Stimulated activated CD8-positive, alpha-beta memory T cell treated with anti-CD3 and anti-CD28 coated beads, Interleukin-15, amount 100 ng/mL, for 24 hours (primary cell): ENCODE data around the gene CLEC4G.

ENCODE experiments used
- DNase-seq: peaks from one replicate; pipeline ENCODE4 v3.0.0-alpha.2; 2020; ENCODE audit warnings: low read depth

Gene CLEC4G

DNA sequence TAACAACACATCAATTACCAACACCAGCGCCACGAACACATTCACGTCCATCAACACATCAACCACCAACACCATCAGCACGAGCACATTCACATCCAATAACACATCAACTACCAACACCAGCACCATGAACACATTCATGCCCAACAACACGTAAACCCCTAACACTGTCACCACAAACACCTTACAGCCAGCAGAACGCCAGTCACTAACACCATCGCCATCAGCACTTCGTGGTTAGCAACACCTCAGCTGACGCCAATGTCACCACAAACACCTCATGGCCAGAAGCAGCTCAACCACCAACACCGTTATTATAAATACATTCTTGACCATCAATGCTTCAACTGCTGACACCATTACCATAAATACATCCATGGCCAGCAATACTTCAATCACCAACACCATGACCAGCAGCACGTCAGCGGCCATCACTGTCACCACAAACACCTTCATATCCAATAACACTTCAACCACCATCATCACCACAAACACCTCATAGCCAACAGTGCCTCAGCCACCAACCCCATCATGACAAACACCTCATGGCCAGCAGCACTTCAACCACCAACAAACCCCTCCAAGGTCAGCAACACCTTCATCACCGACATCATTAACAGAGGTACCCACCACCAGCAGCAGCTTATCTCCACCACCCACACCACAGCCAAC is 39.4 kb downstream of the CLEC4G start:
- no peak for DNase-seq

GRCh38 chr19:7691497-7691896 is 40.4 kb downstream of the CLEC4G start:
- no peak for DNase-seq

GRCh38 chr19:7690779-7691258 is 41.1 kb downstream of the CLEC4G start:
- DNase-seq, result no peak

DNA sequence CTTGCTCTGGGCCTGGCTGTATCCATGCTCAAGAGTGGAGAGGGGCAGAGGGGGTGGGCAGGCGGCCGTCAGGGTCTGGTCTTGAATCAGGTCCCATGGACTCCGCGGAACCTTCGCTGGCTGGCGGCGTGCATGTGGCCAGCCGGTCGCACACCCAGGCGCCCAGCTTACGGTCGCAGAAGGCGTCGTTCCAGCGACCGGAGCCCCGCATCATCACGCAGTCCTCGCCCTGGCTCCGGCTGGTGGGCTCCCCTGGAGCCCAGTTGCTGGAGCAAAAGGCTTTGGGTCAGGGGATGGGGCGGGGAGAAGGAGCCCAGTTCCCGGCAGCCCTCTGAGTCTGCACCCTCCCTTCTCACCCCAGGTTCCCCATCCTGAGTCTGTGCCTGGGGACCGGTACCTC is 42.7 kb downstream of the CLEC4G start:
- no peak for DNase-seq

DNA sequence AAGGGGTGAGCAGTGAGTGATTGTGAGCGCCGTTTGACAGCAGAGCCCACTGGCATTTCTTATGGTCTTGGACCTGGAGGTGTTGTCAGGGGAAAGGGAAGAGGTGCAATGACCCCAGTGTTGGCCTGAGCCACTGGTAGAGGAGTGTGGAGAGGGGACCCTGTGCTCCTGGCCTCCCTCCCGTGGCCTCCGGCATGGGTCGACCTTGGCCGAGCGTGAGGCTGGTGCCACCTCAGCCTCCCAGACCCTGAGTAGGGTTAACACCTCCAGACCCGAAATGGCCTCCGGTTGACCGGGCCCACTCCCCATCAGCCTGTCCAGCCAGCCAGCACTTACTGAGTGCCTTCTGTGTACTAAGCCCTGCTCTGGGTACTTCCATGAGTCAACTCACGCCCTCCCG is 44.7 kb downstream of the CLEC4G start:
- DNase-seq, result no peak

GRCh38 chr19:7685546-7686445 is 46.1 kb downstream of the CLEC4G start:
- no peak for DNase-seq

GRCh38 chr19:7682175-7682855 is 49.6 kb downstream of the CLEC4G start:
- DNase-seq, result no peak

DNA sequence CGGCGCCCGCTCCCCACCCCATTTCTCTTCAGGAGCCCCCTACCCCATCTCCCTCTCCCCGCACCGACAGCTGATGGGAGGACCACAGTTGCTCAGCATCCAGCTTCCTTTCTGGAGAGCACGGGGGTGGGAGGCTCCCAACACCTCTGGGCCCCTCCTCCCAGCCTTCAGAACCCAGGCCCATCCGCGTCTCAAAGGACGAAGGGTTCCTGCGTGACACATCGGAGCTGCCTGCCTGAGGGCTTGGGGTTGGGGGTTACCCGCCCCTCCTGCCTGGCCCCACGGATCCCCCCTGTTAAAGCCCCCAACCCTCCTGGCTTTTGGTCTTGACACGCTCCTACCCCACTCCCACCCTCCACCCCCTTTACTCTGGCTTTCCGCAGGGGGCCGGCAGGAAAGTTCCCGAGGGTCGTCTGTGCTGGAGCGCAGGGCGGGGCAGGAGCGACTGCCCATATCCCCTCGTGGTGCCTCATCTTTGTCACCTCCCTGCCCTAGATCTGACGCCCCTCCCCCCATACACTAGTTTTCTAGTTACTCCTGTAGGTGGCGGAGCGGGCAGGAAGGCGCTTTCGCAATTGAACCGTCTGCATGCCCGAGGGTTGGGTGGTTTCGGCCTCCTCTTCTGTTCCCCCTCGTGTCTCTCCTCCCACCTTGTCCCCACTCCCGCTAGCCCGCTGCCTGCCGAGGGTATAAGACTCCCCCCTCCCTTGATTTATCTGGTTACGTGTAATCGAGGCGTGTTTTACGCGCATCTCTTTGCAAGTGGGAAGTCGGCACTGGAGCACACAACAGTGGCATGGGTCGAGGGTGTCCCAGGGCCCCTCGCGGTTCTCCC is 50.4 kb downstream of the CLEC4G start:
- DNase-seq, result no peak

DNA sequence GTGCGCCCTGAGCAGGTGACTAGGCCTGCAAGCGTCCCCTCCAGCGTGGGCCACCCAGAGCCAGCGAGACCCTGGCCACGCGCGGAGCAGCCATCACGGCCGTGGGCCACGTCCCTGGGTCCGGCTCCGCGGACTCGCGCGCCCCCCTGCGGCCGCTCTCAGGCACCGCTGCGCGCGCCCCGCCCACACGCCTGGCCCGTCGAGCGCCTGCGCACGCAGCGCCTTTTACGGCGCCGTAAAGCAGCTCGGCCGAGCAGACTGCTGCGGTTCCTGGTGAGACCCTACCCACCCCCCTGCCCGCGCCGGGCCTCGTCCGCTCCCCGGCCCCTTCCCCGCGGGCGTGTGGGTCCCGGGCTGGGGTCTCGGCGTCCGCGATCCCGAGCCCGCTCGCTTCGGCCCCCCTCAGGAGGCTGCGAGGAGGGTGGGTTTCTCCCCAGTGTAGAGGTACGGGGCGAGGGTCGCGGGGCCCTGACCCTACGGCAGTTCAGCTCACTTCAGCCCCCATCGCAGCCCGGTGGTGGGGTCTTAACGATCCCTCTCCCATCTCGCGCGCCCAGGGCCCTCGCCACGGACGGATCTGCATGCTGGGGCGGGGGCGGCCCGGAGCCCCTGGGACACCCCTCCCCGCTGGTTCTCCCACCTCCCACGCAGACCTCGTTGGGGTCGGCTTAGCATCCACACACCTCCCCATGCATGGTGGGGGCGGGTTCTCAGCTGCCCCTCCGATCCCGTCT is 51.1 kb downstream of the CLEC4G start, which contains the start of gene TRAPPC5:
TSS of gene TRAPPC5 (plus strand) at position 228 of the 734 bp plus-strand sequence. CDS start 1,421 bp downstream, outside the sequence.
- peak; percentile 84 for DNase-seq

DNA sequence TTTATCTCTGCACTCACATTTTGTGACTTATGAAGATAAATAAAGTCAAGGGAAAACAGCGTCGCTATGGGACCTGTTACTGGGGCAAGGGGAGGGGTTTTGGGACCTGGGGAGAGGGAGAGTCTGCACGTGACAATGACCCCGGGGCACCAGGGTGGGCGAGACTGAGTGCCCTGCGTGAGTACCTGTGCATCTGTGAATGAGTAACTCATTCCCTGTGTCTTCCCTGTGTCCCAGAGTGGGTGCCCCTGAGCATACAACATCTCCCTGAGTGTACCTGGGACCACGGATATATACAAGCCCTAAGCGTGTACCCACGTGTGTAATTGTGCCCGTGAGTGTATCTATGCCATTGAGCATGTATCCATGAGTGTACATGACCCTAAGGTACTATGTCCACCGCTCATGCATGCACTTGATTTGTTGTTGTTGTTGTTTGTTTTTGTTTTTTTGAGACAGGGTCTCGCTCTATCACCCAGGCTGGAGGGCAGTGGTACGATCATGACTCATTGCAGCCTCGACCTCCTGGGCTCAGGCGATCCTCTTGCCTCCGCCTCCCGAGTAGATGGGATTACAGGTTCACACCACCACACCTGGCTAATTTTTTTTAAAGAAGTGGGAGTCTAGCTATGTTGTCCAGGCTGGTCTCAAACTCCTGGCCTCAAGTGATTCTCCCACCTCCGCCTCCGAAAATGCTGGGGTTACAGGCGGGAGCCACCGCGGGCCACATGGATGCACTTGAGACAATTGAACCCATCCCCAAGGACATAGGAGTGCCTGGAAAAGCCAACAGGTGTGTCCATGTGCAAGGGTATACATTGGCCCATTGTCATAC is 51.9 kb downstream of the CLEC4G start:
- no peak for DNase-seq

DNA sequence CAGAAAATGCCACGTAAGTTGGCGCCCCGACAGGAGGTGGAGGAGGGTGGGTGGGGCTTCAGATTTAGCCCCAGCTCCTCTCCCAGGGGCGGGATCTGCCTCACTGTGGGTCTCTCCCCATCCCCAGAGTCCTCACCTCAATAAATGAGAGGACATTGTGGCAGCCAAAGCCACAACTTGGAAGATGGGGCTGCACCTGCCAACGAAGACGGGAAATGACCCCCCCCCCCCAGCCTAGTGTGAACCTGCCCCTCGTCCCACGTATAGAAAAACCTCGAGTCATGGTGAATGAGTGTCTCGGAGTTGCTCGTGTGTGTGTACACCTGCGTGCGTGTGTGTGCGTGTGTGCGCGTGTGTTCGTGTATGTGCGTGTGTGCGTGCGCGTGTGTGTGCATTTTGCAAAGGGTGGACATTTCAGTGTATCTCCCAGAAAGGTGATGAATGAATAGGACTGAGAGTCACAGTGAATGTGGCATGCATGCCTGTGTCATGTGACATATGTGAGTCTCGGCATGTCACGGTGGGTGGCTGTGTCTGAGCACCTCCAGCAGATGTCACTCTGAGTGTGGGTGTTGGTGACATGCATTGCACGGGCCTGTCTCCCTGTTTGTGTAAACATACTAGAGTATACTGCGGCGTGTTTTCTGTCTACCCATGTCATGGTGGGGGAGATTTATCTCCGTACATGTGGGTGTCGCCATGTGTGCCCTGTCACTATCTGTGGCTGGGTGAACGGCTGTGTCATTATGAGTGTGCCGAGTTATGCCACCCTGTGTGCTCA is 52.7 kb downstream of the CLEC4G start:
- no peak for DNase-seq
